GM18951 (cell line): ENCODE results near the gene EIF4EBP3.
A peak's percentile ranks its signal among the peaks of the same experiment; 100 is the strongest.

Experiments
- POLR2A ChIP-seq: IDR thresholded peaks from 4 replicates; pipeline ENCODE4 v1.6.1; 2011; ENCODE audit warnings: mild to moderate bottlenecking; ENCODE audit not compliant: insufficient read length, insufficient read depth; ENCODE audit errors: extremely low read depth
- in situ Hi-C: fragments of 300-500 bp; cut with MboI; formaldehyde crosslinking; loops from one replicate; pipeline ENCODE4 v1.12.0; 2022; ENCODE audit warnings: low sequenced_read_pairs, mixed read lengths, inconsistent platforms; ENCODE audit not compliant: unreplicated experiment

EIF4EBP3 gene

GRCh38 chr5:140564196-140565023 lies 16.9 kb downstream of the EIF4EBP3 start, which contains the start of the genes APBB3 and SLC35A4:
APBB3 (minus strand) TSS chr5:140564598; CDS start chr5:140564245, 353 bp downstream.
SLC35A4 (plus strand) TSS chr5:140564828; CDS start chr5:140567170, 2,342 bp downstream.
- in situ Hi-C loops, result no loop called here
- peak; percentile 92 for TF ChIP-seq POLR2A

GRCh38 chr5:140565024-140565779 lies 17.7 kb downstream of the EIF4EBP3 start:
- in situ Hi-C loops, result no loop called here
- TF ChIP-seq POLR2A, result no peak

- in situ Hi-C loops, result no loop called here
Observed at GRCh38 chr5:140565780-140566095, 18.3 kb downstream of the EIF4EBP3 start.

GRCh38 chr5:140566665-140567064 lies 19.2 kb downstream of the EIF4EBP3 start:
- in situ Hi-C loops, result no loop called here
- TF ChIP-seq POLR2A, result no peak

More at GRCh38 chr5:140565780-140566095, 18.3 kb downstream of the EIF4EBP3 start:
- no peak for TF ChIP-seq POLR2A

GRCh38 chr5:140567136-140567818 lies 19.8 kb downstream of the EIF4EBP3 start:
- in situ Hi-C loops, result no loop called here
- no peak for TF ChIP-seq POLR2A

GRCh38 chr5:140567871-140568270 lies 20.4 kb downstream of the EIF4EBP3 start:
- in situ Hi-C loops, result no loop called here

GRCh38 chr5:140568443-140569063 lies 21.1 kb downstream of the EIF4EBP3 start:
- no peak for TF ChIP-seq POLR2A
- in situ Hi-C loops, result no loop called here

More at GRCh38 chr5:140567871-140568270, 20.4 kb downstream of the EIF4EBP3 start:
- no peak for TF ChIP-seq POLR2A

- TF ChIP-seq POLR2A, result peak; percentile 37
- in situ Hi-C loops, result no loop called here
Observed at GRCh38 chr5:140569197-140569596, 21.7 kb downstream of the EIF4EBP3 start.

GRCh38 chr5:140570058-140570457 lies 22.6 kb downstream of the EIF4EBP3 start:
- no peak for TF ChIP-seq POLR2A
- in situ Hi-C loops, result no loop called here

- TF ChIP-seq POLR2A, result no peak
- in situ Hi-C loops, result no loop called here
Observed at GRCh38 chr5:140570488-140570887, 23.0 kb downstream of the EIF4EBP3 start.

GRCh38 chr5:140571105-140571504 lies 23.6 kb downstream of the EIF4EBP3 start:
- no peak for TF ChIP-seq POLR2A
- in situ Hi-C loops, result no loop called here

GRCh38 chr5:140573683-140574082 lies 26.2 kb downstream of the EIF4EBP3 start:
- TF ChIP-seq POLR2A, result no peak
- in situ Hi-C loops, result no loop called here

- in situ Hi-C loops, result no loop called here
- TF ChIP-seq POLR2A, result no peak
Observed at GRCh38 chr5:140574165-140574564, 26.7 kb downstream of the EIF4EBP3 start.
